Thyroid gland (tissue), 4 donors: Measurements from ENCODE around the gene FBLL1. TPM values are rescaled to one million over a fixed set of nuclear protein-coding genes. Genes with fewer than 3 reads are reported as not detected.

Experiments
- DNase-seq, 2 donors: peaks; one replicate each; pipeline ENCODE4 v3.0.0-alpha.2; 2019
- H3K27ac ChIP-seq, 3 donors: fragments of 200-600 bp; sonication (generic); 1 replicate in 2 of 3; 2 replicates in 1 of 3; pipeline ENCODE4 v1.5.1; 2016 to 2019; ENCODE audit warnings: mild to moderate bottlenecking in 1 of 3, moderate library complexity in 1 of 3
- H3K27me3 ChIP-seq: fragments of 200-600 bp; sonication (generic); one replicate; pipeline ENCODE4 v1.5.1; 2019
- H3K36me3 ChIP-seq, 2 donors: fragments of 200-600 bp; sonication (generic); one replicate each; pipeline ENCODE4 v1.5.1; 2016 to 2019
- H3K4me1 ChIP-seq, 2 donors: fragments of 200-600 bp; sonication (generic); one replicate each; pipeline ENCODE4 v1.5.1; 2017 to 2019
- H3K4me3 ChIP-seq, 3 donors: fragments of 200-600 bp; sonication (generic); replicated peaks in 1 of 3; 1 replicate in 2 of 3; 2 replicates in 1 of 3; pipeline ENCODE4 v1.5.1; 2016; ENCODE audit warnings: mild to moderate bottlenecking in 1 of 3
- H3K9me3 ChIP-seq: fragments of 200-600 bp; sonication (generic); one replicate; pipeline ENCODE4 v1.5.1; 2017
- CTCF ChIP-seq, 6 experiments: fragments of 200-600 bp in 3 of 6; fragments of 450-650 bp in 3 of 6; sonication (generic) in 3 of 6; IDR thresholded peaks; one replicate each; pipeline ENCODE4 v1.5.1; 2016 to 2019; ENCODE audit warnings: antibody characterized with exemption in 6 of 6, mild to moderate bottlenecking in 2 of 6, inconsistent platforms in 1 of 6, moderate library complexity in 1 of 6
- POLR2A ChIP-seq, 2 donors: fragments of 450-650 bp; IDR thresholded peaks; one replicate each; pipeline ENCODE4 v1.6.1; 2017; ENCODE audit warnings: antibody characterized with exemption in 2 of 2, mild to moderate bottlenecking in 2 of 2, moderate library complexity in 1 of 2
- WGBS, 2 donors: methylation state at CpG; one replicate each; pipeline ENCODE4 v1.1.5; 2017; 5-methylcytosine and 5-hydroxymethylcytosine counted together
- intact Hi-C: fragments of 100-400 bp; cut with DNase I; formaldehyde crosslinking; loops from one replicate; pipeline ENCODE4 v1.15.1; 2023
- total RNA-seq, 4 donors: library from RNA; depleted of rRNA; stranded (reverse); fragments of >200 nt; gene quantifications; one replicate each; pipeline ENCODE4 v1.2.3, GENCODE V29; 2016

FBLL1 gene
- total RNA-seq = not detected

GRCh38 chr5:168528521-168529373, at the start of gene FBLL1:
Gene FBLL1, plus strand, starts transcription at chr5:168529305. Its CDS starts 200 bp downstream, at chr5:168529505.
- H3K27ac ChIP-seq = no peak within 1 kb of the TSS
- no peaks in the 10 kb centered on the region for H3K9me3 ChIP-seq
- peak; percentile 15 to 39 for DNase-seq
- H3K4me3 ChIP-seq = peak within 1 kb of the TSS in 1 of 3 donors; percentile 30
- H3K36me3 ChIP-seq = no peaks in the 10 kb centered on the region
- H3K4me1 ChIP-seq = no peaks in the 10 kb centered on the region
- TF ChIP-seq POLR2A (IDR thresholded peaks at IDR 0.05) = no peak
- WGBS, 2 donors = 16 to 29% methylated on average over 18 to 21 of the region's 38 CpGs
- intact Hi-C loops = no loop called here
- no peaks in the 10 kb centered on the region for H3K27me3 ChIP-seq

GRCh38 chr5:168480601-168481000, 48.5 kb upstream of the FBLL1 start:
- Histone ChIP-seq H3K4me3 (no peak overlapping the region), H3K36me3 (no peaks in the 10 kb centered on the region), H3K9me3 (no peaks in the 10 kb centered on the region), H3K27ac (no peak overlapping the region), H3K4me1 (no peaks in the 10 kb centered on the region), H3K27me3 (no peaks in the 10 kb centered on the region)
- intact Hi-C loops = loop anchor here (10.0 kb wide), 1 partner anchor 206 kb away; no protein-coding TSS in a partner anchor
- WGBS, 2 donors = 91 to 92% methylated on average over 3 of the region's 3 CpGs
- no peak for DNase-seq
- TF ChIP-seq CTCF (IDR thresholded peaks at IDR 0.05) = no peak
- TF ChIP-seq POLR2A (IDR thresholded peaks at IDR 0.05) = no peak

GRCh38 chr5:168481330-168481788, 47.7 kb upstream of the FBLL1 start:
- H3K27me3 ChIP-seq = no peaks in the 10 kb centered on the region
- intact Hi-C loops = loop anchor here (10.0 kb wide), 1 partner anchor 207 kb away; no protein-coding TSS in a partner anchor
- H3K27ac ChIP-seq = no peak overlapping the region
- H3K36me3 ChIP-seq = no peaks in the 10 kb centered on the region
- no peak for TF ChIP-seq CTCF (IDR thresholded peaks at IDR 0.05)
- no peak for TF ChIP-seq POLR2A (IDR thresholded peaks at IDR 0.05)
- no peak overlapping the region for H3K4me3 ChIP-seq
- H3K4me1 ChIP-seq = peaks cover 0 to 4% of the 10 kb centered on the region in 2 donors
- 50 to 54% methylated on average over 4 of the region's 4 CpGs for WGBS, 2 donors
- DNase-seq = no peak
- no peaks in the 10 kb centered on the region for H3K9me3 ChIP-seq

- intact Hi-C loops = loop anchor here (10.0 kb wide), 1 partner anchor 208 kb away; no protein-coding TSS in a partner anchor
- Histone ChIP-seq H3K4me1 (peaks cover 6 to 8% of the 10 kb centered on the region in 2 donors), H3K9me3 (no peaks in the 10 kb centered on the region), H3K27me3 (no peaks in the 10 kb centered on the region), H3K27ac (no peak overlapping the region), H3K36me3 (no peaks in the 10 kb centered on the region), H3K4me3 (no peak overlapping the region)
- DNase-seq = no peak
- 67 to 71% methylated on average over 5 of the region's 5 CpGs for WGBS, 2 donors
- no peak for TF ChIP-seq POLR2A (IDR thresholded peaks at IDR 0.05)
- TF ChIP-seq CTCF (IDR thresholded peaks at IDR 0.05) = no peak
These were observed 46.7 kb upstream of the FBLL1 start for GRCh38 chr5:168482361-168482760.

- Histone ChIP-seq H3K9me3 (no peaks in the 10 kb centered on the region), H3K4me3 (peak within 1 kb of the TSS; percentile 60 to 94 (median 78)), H3K36me3 (peaks cover 22 to 32% of the 10 kb centered on the region in 2 donors), H3K27ac (peak within 1 kb of the TSS in 2 of 3 donors; percentile 51 to 69), H3K4me1 (peaks cover 6 to 13% of the 10 kb centered on the region in 2 donors), H3K27me3 (no peaks in the 10 kb centered on the region)
- WGBS, 2 donors = 0% methylated on average over 14 to 25 of the region's 40 CpGs
- intact Hi-C loops = loop anchor here (10.0 kb wide), 1 partner anchor 212 kb away; no protein-coding TSS in a partner anchor
- DNase-seq = peak; percentile 93 to 96
- TF ChIP-seq POLR2A (IDR thresholded peaks at IDR 0.05) (peak in 1 of 2 donors; percentile 84), CTCF (IDR thresholded peaks at IDR 0.05) (peak; percentile 63 to 99 (median 96))
These were observed 42.8 kb upstream of the FBLL1 start, which contains the start of gene RARS1 for GRCh38 chr5:168486136-168486879. Gene RARS1, plus strand, starts transcription at chr5:168486471. Its CDS starts 28 bp downstream, at chr5:168486499.
